Activated CD4-positive, alpha-beta T cell treated with anti-CD3 and anti-CD28 coated beads, Interleukin-2, amount 10 ng/mL, durations not matched to agents 24 days and 14 days (primary cell): Measurements from ENCODE around the gene UBE2H. TPM values are rescaled to one million over a fixed set of nuclear protein-coding genes. Genes with fewer than 3 reads are reported as not detected.
"Not testable (repeated sequence)": the region's sequence is repeated elsewhere in the genome, so short reads cannot be mapped to it uniquely, and the experiment has no call there.

Experiments used
- DNase-seq: peaks from one replicate; pipeline ENCODE4 v3.0.0; 2022
- H3K27ac Mint-ChIP-seq: one replicate; pipeline ENCODE4 v1.8.0; 2022; ENCODE audit warnings: mild to moderate bottlenecking, mixed read lengths
- H3K27me3 Mint-ChIP-seq: one replicate; pipeline ENCODE4 v1.8.0; 2022; ENCODE audit warnings: mixed read lengths
- H3K36me3 Mint-ChIP-seq: one replicate; pipeline ENCODE4 v1.8.0; 2022; ENCODE audit warnings: low read depth, mild to moderate bottlenecking, mixed read lengths
- H3K4me1 Mint-ChIP-seq: one replicate; pipeline ENCODE4 v1.8.0; 2021; ENCODE audit warnings: mixed read lengths
- H3K4me3 Mint-ChIP-seq: one replicate; pipeline ENCODE4 v1.8.0; 2022; ENCODE audit warnings: mild to moderate bottlenecking, moderate library complexity, mixed read lengths
- H3K9me3 Mint-ChIP-seq: one replicate; pipeline ENCODE4 v1.8.0; 2021; ENCODE audit warnings: mixed read lengths
- intact Hi-C: fragments of 100-400 bp; cut with micrococcal nuclease; formaldehyde crosslinking; loops from one replicate; pipeline ENCODE4 v1.15.1; 2023
- total RNA-seq: library from RNA; stranded (reverse); gene quantifications from 2 replicates; pipeline ENCODE4 v1.2.3, GENCODE V29; 2022

Gene UBE2H
- total RNA-seq, 1 donor from 2014 or later = 21.7 TPM

- DNase-seq = no peak
- H3K4me3 Mint-ChIP-seq = no peak overlapping the region
- peaks cover 10% of the 10 kb centered on the region for H3K4me1 Mint-ChIP-seq
- peaks cover 27% of the 10 kb centered on the region for H3K36me3 Mint-ChIP-seq
- no peak overlapping the region for H3K27ac Mint-ChIP-seq
- intact Hi-C loops = no loop called here
- H3K9me3 Mint-ChIP-seq = no peaks in the 10 kb centered on the region
- no peaks in the 10 kb centered on the region for H3K27me3 Mint-ChIP-seq
Observed at GRCh38 chr7:129913428-129913827, 39.3 kb downstream of the UBE2H start.

GRCh38 chr7:129911790-129912189 is 41.0 kb downstream of the UBE2H start:
- intact Hi-C loops = no loop called here
- H3K36me3 Mint-ChIP-seq = peaks cover 36% of the 10 kb centered on the region
- H3K4me1 Mint-ChIP-seq = peaks cover 15% of the 10 kb centered on the region
- H3K27ac Mint-ChIP-seq = no peak overlapping the region
- H3K9me3 Mint-ChIP-seq = peaks cover 8% of the 10 kb centered on the region
- no peak overlapping the region for H3K4me3 Mint-ChIP-seq
- no peaks in the 10 kb centered on the region for H3K27me3 Mint-ChIP-seq
- DNase-seq = no peak

- intact Hi-C loops = no loop called here
- Mint-ChIP-seq H3K9me3 (peaks cover 15% of the 10 kb centered on the region), H3K27ac (no peak overlapping the region), H3K27me3 (no peaks in the 10 kb centered on the region), H3K4me3 (no peak overlapping the region), H3K36me3 (peaks cover 45% of the 10 kb centered on the region), H3K4me1 (peaks cover 18% of the 10 kb centered on the region)
- DNase-seq = no peak
Observed at GRCh38 chr7:129909669-129910068, 43.1 kb downstream of the UBE2H start.

GRCh38 chr7:129908181-129908580 is 44.6 kb downstream of the UBE2H start:
- peaks cover 20% of the 10 kb centered on the region for H3K4me1 Mint-ChIP-seq
- peaks cover 15% of the 10 kb centered on the region for H3K9me3 Mint-ChIP-seq
- DNase-seq = no peak
- no peak overlapping the region for H3K27ac Mint-ChIP-seq
- H3K27me3 Mint-ChIP-seq = no peaks in the 10 kb centered on the region
- intact Hi-C loops = no loop called here
- peaks cover 44% of the 10 kb centered on the region for H3K36me3 Mint-ChIP-seq
- H3K4me3 Mint-ChIP-seq = no peak overlapping the region

GRCh38 chr7:129907122-129907736 is 45.5 kb downstream of the UBE2H start:
- H3K36me3 Mint-ChIP-seq = peaks cover 46% of the 10 kb centered on the region
- no peak for DNase-seq
- peak overlapping the region; percentile 37 for H3K4me3 Mint-ChIP-seq
- peaks cover 15% of the 10 kb centered on the region for H3K9me3 Mint-ChIP-seq
- intact Hi-C loops = loop anchor here (2.0 kb wide), 1 partner anchor 42 kb away; no protein-coding TSS in a partner anchor
- H3K27ac Mint-ChIP-seq = no peak overlapping the region
- H3K4me1 Mint-ChIP-seq = peaks cover 20% of the 10 kb centered on the region
- H3K27me3 Mint-ChIP-seq = no peaks in the 10 kb centered on the region

GRCh38 chr7:129906700-129907099 is 46.1 kb downstream of the UBE2H start:
- H3K27ac Mint-ChIP-seq = no peak overlapping the region
- H3K4me3 Mint-ChIP-seq = peak overlapping the region; percentile 37
- H3K4me1 Mint-ChIP-seq = peaks cover 20% of the 10 kb centered on the region
- H3K36me3 Mint-ChIP-seq = peaks cover 46% of the 10 kb centered on the region
- peaks cover 15% of the 10 kb centered on the region for H3K9me3 Mint-ChIP-seq
- no peaks in the 10 kb centered on the region for H3K27me3 Mint-ChIP-seq
- no peak for DNase-seq
- intact Hi-C loops = loop anchor here (2.0 kb wide), 1 partner anchor 42 kb away; no protein-coding TSS in a partner anchor

- no peak overlapping the region for H3K27ac Mint-ChIP-seq
- DNase-seq = no peak
- H3K36me3 Mint-ChIP-seq = peaks cover 35% of the 10 kb centered on the region
- H3K27me3 Mint-ChIP-seq = no peaks in the 10 kb centered on the region
- peaks cover 18% of the 10 kb centered on the region for H3K4me1 Mint-ChIP-seq
- intact Hi-C loops = no loop called here
- peaks cover 15% of the 10 kb centered on the region for H3K9me3 Mint-ChIP-seq
- no peak overlapping the region for H3K4me3 Mint-ChIP-seq
Observed at GRCh38 chr7:129903935-129904334, 48.8 kb downstream of the UBE2H start.

- Mint-ChIP-seq H3K4me1 (peaks cover 16% of the 10 kb centered on the region), H3K36me3 (peaks cover 28% of the 10 kb centered on the region), H3K4me3 (no peak overlapping the region), H3K27me3 (no peaks in the 10 kb centered on the region), H3K27ac (no peak overlapping the region), H3K9me3 (peaks cover 15% of the 10 kb centered on the region)
- intact Hi-C loops = no loop called here
- DNase-seq = no peak
Observed at GRCh38 chr7:129902788-129903422, 49.9 kb downstream of the UBE2H start.

- Mint-ChIP-seq H3K36me3 (peaks cover 10% of the 10 kb centered on the region), H3K4me1 (no peaks in the 10 kb centered on the region), H3K9me3 (no peaks in the 10 kb centered on the region), H3K27ac (no peak overlapping the region), H3K4me3 (no peak overlapping the region), H3K27me3 (no peaks in the 10 kb centered on the region)
- no peak for DNase-seq
- intact Hi-C loops = no loop called here
Observed at GRCh38 chr7:129898502-129899160, 54.1 kb downstream of the UBE2H start.

- Mint-ChIP-seq H3K4me1 (no peaks in the 10 kb centered on the region), H3K27ac (no peak overlapping the region), H3K4me3 (no peak overlapping the region), H3K9me3 (no peaks in the 10 kb centered on the region), H3K36me3 (peaks cover 8% of the 10 kb centered on the region), H3K27me3 (no peaks in the 10 kb centered on the region)
- DNase-seq = no peak
- intact Hi-C loops = no loop called here
Observed at GRCh38 chr7:129898007-129898406, 54.8 kb downstream of the UBE2H start.

GRCh38 chr7:129896568-129897382 is 56.0 kb downstream of the UBE2H start:
- Mint-ChIP-seq H3K9me3 (no peaks in the 10 kb centered on the region), H3K27ac (no peak overlapping the region), H3K4me1 (no peaks in the 10 kb centered on the region), H3K36me3 (peaks cover 8% of the 10 kb centered on the region), H3K4me3 (no peak overlapping the region), H3K27me3 (no peaks in the 10 kb centered on the region)
- intact Hi-C loops = no loop called here
- DNase-seq = no peak

GRCh38 chr7:129894184-129894583 is 58.6 kb downstream of the UBE2H start:
- DNase-seq, H3K4me1 Mint-ChIP-seq, H3K9me3 Mint-ChIP-seq, H3K27me3 Mint-ChIP-seq, H3K4me3 Mint-ChIP-seq, H3K27ac Mint-ChIP-seq, H3K36me3 Mint-ChIP-seq, intact Hi-C loops: not testable (repeated sequence)

GRCh38 chr7:129890090-129890489 is 62.7 kb downstream of the UBE2H start:
- intact Hi-C loops = no loop called here
- DNase-seq = no peak
- Mint-ChIP-seq H3K36me3 (peaks cover 3% of the 10 kb centered on the region), H3K4me3 (no peak overlapping the region), H3K27me3 (no peaks in the 10 kb centered on the region), H3K9me3 (no peaks in the 10 kb centered on the region), H3K27ac (no peak overlapping the region), H3K4me1 (no peaks in the 10 kb centered on the region)
